ENCODE data around the gene PURA.

Gene PURA

GRCh38 chr5:140162781-140163180 lies 48.9 kb downstream of the PURA start:
- DNase-seq = no peak

- no peak for DNase-seq
Measured at GRCh38 chr5:140165101-140165922, 51.4 kb downstream of the PURA start.

- DNase-seq = no peak
Measured at GRCh38 chr5:140165923-140166270, 52.0 kb downstream of the PURA start.

- no peak for DNase-seq
Measured at GRCh38 chr5:140166911-140167310, 53.0 kb downstream of the PURA start.

GRCh38 chr5:140168371-140168770 lies 54.5 kb downstream of the PURA start:
- no peak for DNase-seq

- no peak for DNase-seq
Measured at GRCh38 chr5:140169410-140169809, 55.5 kb downstream of the PURA start.

- no peak for DNase-seq
Measured at GRCh38 chr5:140172483-140172882, 58.6 kb downstream of the PURA start.

- DNase-seq = no peak
Measured at GRCh38 chr5:140174014-140174413, 60.1 kb downstream of the PURA start.

- DNase-seq = peak; percentile 82
Measured at GRCh38 chr5:140174465-140175366, 60.8 kb downstream of the PURA start, which contains the start of gene CYSTM1. CYSTM1 (plus strand) TSS chr5:140175188; CDS start chr5:140194466, 19,278 bp downstream.

All from kidney glomerular epithelial cell (primary cell).